ENCODE measurements around the gene TRIM47.
"Not testable (repeated sequence)": the region's sequence is repeated elsewhere in the genome, so short reads cannot be mapped to it uniquely, and the experiment has no call there.

The TRIM47 gene

GRCh38 chr17:75869282-75870141 lies 8.9 kb downstream of the TRIM47 start:
- no peak for DNase-seq (ENCODE audit: low read depth in 3 of 3, low spot score in 1 of 3)

DNA sequence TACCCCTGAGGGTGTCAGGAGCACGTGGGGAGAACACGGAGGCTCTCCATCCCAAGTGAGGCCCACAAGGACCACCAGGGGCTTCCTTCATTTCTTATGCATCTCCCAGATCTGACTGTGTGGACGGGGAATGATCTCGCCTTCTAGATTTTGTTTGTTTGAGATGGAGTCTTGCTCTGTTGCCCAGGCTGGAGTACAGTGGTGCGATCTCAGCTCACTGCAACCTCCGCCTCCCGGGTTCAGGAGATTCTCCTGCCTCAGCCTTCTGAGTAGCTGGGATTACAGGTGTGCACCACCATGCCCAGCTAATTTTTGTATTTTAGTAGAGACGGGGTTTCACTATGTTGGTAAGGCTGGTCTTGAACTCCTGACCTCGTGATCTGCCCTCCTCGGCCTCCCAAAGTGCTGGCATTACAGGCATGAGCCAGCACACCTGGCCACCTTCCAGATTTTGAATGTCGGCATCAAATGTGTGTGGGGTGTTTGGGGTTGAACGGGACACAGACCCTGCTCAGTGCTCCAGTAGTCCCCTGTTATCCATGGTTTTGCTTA lies 9.6 kb downstream of the TRIM47 start:
- not testable (repeated sequence) for DNase-seq (ENCODE audit: low read depth in 3 of 3, low spot score in 1 of 3)

- DNase-seq (ENCODE audit: low read depth in 3 of 3, low spot score in 1 of 3) = not testable (repeated sequence)
Observed at GRCh38 chr17:75865404-75866188, 12.8 kb downstream of the TRIM47 start.

DNA sequence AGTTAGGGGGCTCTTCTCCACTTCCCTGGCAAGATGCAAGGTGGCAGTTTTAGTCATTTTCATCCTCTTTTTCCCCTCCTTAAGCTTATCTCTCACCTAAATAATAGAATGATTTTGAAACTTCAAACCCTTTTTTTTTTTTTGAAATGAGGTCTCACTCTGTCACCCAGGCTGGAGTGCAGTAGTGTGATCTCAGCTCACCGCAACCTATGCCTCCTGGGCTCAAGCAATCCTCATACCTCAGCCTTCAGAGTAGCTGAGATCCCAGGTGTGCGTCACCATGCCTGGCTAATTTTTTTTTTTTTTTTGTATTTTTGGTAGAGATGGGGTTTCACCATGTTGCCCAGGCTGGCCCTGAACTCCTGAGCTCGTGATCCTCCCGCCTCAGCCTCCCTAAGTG lies 13.5 kb downstream of the TRIM47 start:
- DNase-seq (ENCODE audit: low read depth in 3 of 3, low spot score in 1 of 3) = not testable (repeated sequence)

GRCh38 chr17:75864448-75864871 lies 13.9 kb downstream of the TRIM47 start:
- DNase-seq (ENCODE audit: low read depth in 3 of 3, low spot score in 1 of 3) = no peak

- no peak for DNase-seq (ENCODE audit: low read depth in 3 of 3, low spot score in 1 of 3)
Observed at GRCh38 chr17:75861927-75862317, 16.5 kb downstream of the TRIM47 start.

DNA sequence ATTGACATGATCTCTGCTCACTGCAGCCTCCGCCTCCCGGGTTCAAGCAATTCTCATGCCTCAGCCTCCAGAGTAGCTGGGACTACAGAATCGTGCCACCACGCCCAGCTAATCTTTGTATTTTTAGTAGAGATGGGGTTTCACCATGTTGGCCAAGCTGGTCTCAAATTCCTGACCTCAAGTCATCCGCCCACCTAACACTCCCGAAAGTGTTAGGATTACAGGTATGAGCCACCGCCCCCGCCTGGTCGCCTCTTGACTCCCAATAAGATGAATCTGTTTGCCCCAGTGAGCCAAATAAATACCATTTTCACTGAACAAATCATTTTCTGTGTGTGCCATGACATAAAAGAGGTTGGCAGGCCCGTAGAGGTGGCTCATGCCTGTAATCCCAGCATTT lies 19.0 kb downstream of the TRIM47 start:
- DNase-seq (ENCODE audit: low read depth in 3 of 3, low spot score in 1 of 3) = not testable (repeated sequence)

- DNase-seq (ENCODE audit: low read depth in 3 of 3, low spot score in 1 of 3) = no peak
Observed at GRCh38 chr17:75856062-75856756, 22.2 kb downstream of the TRIM47 start.

DNA sequence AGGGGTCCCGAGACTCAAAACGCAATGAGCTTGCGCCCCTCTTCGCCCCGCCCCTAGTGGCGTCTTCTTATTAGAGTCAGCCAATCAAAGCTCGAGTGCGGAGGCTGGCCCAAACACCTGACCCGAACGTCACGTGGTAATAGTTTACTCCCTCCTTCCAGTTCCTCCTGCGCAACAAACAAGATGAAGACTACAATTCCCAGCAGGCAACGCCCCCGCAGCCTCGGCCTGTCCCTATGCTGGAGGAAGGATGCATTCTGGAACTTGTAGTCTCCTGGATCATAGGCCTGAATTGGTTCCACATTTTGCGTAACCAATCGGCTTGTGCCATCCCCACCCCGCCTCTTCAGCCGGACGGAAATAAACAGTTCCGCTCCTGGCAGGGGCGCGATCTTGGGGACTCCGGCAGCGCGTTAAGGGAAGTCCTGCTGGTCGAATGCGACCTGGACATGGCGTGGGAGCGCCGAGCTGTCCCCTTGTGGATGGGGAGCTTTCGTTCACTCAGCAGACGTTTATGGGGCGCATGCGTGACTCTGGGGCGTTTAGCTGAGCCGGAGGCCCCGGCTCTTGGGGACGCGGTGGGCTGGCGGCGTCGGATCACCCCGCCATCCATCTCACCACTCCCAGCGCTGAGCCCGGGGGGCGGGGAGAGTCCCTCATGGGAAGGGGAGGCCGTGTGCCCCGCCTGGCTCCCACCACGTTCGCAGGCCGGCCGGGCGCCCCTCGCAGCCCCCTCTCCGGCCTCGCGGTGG lies 22.9 kb downstream of the TRIM47 start, which contains the start of gene WBP2:
TSS of gene WBP2 (minus strand) at position 26 of the 752 bp plus-strand sequence. CDS start 38 bp downstream, outside the sequence.
- DNase-seq (ENCODE audit: low read depth in 3 of 3, low spot score in 1 of 3) = peak; percentile 91 to 97 (median 93)

DNA sequence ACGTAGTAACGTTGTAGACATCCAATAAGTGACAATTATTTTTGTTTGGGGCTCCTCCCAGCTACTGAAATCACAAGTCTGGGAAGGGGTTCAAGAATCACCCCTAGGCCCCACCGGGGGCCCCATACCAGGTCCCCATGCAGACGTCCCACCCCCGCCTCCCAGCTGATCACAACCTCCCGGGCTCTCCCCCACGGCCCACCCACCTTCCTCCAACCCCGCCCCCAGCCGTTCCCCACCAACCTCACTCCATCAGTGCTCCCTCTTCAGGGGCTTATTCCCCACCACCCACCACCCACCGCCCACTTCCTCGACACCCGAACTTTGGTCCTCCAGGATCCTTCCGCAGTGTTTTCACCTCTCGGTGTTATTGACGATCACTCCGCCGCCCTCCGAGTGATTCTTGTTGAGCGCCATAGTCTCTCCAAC lies 23.5 kb downstream of the TRIM47 start:
- DNase-seq (ENCODE audit: low read depth in 3 of 3, low spot score in 1 of 3) = no peak

DNA sequence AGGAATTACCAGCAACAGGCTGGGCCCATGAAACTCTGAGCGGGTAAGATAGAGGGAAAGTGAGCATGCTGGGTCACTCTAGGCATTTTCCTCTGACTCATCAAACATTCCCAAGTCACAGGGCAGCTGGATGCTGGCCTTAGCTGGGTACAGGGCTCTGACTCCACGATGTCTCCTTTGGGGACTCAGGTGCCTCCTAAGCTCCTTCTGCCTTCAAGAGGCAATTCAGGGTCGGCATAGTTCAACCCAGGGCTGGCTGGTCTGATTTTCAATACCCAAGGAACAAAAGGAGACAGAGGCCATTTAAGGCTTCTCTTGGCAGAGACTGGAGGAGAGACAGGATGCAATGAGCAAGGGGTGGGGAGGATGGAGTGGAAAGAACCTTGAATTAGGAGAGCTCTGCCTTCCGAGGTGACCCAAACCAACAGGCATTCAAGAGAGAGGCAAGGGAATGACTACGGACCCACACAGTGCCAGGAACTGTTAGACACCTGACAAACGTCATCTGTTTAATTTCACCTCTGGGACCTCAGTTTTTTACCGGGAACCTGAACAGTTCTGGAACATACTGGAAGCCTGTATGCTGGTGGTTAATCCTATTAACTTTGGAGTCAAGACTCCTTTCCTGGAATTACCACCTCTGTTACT lies 24.2 kb downstream of the TRIM47 start:
- no peak for DNase-seq (ENCODE audit: low read depth in 3 of 3, low spot score in 1 of 3)

DNA sequence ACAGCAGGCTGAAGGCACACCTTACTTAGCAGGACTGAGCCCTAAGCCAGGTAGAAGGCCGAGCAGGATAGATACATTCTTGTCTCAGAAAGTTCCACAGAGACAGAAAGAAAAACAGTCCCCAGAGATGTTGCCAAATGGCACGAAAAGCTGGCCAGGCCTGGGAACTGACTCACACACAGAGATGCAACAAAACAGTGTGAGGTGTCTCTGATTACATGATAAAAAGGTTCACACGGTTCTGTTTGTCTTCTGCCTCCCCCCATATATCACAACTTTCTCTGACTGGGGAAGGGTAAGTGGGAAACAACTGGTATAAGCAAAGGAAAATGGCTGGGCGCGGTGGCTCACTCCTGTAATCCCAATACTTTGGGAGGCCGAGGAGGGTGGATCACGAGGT lies 24.9 kb downstream of the TRIM47 start:
- DNase-seq (ENCODE audit: low read depth in 3 of 3, low spot score in 1 of 3) = no peak

- not testable (repeated sequence) for DNase-seq (ENCODE audit: low read depth in 3 of 3, low spot score in 1 of 3)
Observed at GRCh38 chr17:75851693-75851991, 26.7 kb downstream of the TRIM47 start.

- DNase-seq (ENCODE audit: low read depth in 3 of 3, low spot score in 1 of 3) = no peak
Observed at GRCh38 chr17:75850928-75851692, 27.3 kb downstream of the TRIM47 start.

DNA sequence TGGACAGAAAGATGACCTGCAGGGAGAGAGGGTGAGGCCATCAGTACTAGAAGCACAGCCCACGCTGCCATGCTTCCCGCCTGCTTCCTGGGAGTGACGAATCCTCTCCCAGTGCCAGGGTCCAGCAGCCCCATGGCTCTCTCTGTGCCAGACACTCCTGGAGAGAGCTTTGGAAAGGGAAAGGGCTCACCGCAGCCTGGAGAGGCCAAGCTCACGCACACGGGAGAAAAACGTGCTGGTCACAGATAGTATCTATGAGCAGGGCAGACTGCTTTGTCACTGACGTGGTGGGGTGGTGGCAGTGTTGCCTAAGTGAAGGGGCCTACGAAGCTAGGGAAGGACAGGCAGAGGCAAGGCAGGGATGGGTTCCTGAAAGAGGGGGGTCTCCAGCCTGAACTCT lies 28.7 kb downstream of the TRIM47 start:
- no peak for DNase-seq (ENCODE audit: low read depth in 3 of 3, low spot score in 1 of 3)

GRCh38 chr17:75849279-75849646 lies 29.1 kb downstream of the TRIM47 start:
- DNase-seq (ENCODE audit: low read depth in 3 of 3, low spot score in 1 of 3) = no peak

DNA sequence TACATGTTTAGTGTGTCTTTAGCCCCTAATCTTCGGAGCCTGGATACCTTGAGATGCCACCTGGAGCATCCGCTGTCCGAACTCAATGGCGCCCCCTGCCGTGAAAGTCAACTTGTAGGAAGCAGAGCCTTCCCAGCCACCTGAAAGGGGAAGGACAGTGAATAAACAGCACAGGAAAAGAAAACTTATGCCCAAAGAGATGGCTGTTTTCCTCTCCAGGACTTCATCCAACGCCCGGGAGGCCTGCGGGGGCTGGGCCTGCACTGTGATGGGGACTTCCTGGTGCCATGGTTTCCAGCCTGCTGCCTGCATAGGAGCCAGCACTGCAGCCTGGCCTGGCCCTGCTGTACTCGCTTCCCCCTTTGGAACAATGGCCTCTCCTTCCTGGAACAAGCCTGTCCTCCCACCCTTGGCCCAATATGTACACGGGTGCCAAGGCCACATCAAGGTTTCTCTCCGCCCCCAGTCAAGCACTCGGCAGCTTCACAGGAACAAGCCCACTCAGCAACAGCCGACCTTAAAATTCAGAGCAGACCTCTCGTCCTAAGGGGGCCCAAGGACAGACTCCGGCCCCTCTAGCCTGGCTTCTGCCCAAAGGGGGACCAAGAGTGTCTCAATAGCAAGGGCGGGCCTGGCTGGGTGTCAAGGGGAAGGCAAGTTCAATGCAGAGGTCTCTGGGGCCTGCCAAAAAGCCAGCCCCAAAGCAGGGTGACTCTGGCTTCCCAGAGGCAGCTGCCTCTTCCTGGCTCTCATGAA lies 29.7 kb downstream of the TRIM47 start:
- DNase-seq (ENCODE audit: low read depth in 3 of 3, low spot score in 1 of 3) = peak; percentile 57 to 82 (median 57)

- DNase-seq (ENCODE audit: low read depth in 3 of 3, low spot score in 1 of 3) = no peak
Observed at GRCh38 chr17:75847614-75848522, 30.5 kb downstream of the TRIM47 start.

Data from stimulated activated CD4-positive, alpha-beta T cell treated with anti-CD3 and anti-CD28 coated beads, TNF-alpha, amount 100 ng/mL, for 1 hour (primary cell).